Stimulated activated naive CD4-positive, alpha-beta T cell (primary cell): ENCODE measurements around the gene RNF38.
"Not testable (repeated sequence)": the region's sequence is repeated elsewhere in the genome, so short reads cannot be mapped to it uniquely, and the experiment has no call there.

Experiments
- DNase-seq, 6 experiments: peaks; one replicate each; lab custom pipeline; 2025; lab: John Stamatoyannopoulos, UW

The RNF38 gene

DNA sequence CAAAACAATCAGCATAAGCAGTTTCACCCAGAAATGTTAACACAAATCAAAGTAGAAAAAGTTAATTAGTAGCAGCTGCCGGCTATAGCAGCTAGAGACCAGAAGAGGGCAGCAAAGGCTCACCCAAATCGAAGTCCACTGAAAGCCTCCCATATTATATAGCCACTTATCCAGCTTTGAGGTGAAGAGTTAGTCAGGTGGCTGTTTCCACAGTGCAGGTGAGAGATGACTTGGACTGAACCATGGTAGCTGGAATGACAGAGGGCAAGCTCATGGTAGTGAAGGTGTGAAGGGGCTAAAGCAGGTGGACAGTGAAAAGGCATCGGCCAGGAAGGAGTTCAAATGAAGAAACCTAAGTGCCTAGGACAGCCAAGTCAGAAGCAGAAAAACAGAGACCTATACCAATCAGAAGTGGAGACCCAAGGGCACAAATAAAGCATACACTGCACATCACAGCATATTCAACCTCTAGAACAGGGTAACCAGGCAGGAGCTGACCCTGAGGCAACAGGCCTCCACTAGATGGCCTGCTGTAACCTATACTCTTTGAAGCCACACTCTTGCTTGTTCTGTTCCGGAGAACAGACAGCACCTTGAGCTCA lies 7.2 kb upstream of the RNF38 start:
- peak; percentile 23 to 76 (median 52) for DNase-seq

DNA sequence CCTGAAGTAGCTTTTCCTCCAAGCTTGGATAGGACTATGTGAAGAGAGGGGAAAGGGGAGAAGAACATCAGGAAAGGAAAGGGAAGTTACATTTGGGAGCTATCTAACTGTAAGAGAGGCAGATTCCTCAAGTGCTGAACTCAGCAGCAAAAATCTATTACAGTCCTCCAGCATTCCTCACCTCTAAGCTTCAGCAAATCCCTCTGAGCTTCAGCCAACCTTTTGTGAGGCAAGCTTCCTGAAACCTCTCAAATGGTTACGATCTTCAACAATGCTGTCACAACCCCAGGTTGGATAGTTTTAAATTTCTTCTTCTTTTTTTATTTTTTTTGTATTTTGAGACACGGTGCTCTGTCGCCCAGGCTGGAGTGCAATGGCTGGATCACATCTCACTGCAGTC lies 2.5 kb upstream of the RNF38 start:
- no peak for DNase-seq

DNA sequence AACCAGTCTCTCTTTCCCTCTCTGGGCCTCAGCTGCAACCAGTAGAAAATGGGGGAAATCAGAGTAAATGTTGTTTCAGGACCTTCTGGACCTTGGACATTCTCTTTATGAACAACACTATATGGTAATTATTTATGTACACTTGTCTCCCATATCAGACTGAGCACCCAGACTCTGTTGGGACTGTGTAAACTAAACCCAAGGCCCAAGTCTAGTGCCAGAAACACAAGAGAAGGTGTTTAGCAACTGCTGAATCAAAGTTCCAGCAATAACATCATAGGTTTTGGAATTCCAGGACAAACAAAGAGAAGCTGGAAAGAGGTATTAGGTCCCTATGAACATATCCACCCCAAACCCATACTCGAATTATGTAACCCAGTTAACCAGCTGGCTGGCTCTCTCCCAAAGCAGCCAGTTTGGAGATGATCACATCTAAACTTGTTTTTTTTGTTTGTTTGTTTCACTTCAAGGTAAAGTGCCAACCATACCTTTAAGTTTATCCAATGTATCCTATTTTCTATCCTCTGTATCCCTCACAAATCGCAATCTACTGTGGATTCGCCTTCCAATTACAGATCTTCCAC lies 1.9 kb upstream of the RNF38 start:
- DNase-seq = no peak

DNA sequence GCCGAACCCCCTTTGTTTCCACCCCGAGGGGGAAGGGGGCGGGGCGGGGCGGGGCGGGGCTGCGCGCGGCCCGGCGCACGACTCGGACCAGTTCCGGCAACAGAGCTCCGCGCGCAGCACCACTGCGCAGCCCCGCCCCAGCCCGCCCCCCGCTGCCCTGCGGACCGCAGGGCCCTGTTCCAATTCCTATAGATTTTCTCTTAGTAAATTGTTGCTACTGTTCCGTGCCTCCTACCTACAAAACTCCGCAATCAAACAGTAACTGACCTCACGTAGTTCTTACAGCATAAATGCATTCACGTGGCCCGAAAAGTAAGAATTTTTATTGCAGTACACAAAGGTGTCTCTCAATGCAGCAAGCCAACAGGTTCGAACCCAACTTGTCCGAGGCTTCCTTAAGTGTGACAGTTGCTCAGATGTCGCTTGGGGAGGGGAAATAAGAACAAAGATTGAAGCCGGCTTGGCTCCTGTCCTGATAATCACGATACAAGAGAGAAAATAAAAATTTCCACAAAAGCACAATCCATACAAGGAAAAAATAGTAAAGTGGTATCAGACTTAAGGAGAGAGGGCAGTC lies 1.2 kb upstream of the RNF38 start:
- peak in 5 of 6 experiments; percentile 81 to 94 (median 85) for DNase-seq

DNA sequence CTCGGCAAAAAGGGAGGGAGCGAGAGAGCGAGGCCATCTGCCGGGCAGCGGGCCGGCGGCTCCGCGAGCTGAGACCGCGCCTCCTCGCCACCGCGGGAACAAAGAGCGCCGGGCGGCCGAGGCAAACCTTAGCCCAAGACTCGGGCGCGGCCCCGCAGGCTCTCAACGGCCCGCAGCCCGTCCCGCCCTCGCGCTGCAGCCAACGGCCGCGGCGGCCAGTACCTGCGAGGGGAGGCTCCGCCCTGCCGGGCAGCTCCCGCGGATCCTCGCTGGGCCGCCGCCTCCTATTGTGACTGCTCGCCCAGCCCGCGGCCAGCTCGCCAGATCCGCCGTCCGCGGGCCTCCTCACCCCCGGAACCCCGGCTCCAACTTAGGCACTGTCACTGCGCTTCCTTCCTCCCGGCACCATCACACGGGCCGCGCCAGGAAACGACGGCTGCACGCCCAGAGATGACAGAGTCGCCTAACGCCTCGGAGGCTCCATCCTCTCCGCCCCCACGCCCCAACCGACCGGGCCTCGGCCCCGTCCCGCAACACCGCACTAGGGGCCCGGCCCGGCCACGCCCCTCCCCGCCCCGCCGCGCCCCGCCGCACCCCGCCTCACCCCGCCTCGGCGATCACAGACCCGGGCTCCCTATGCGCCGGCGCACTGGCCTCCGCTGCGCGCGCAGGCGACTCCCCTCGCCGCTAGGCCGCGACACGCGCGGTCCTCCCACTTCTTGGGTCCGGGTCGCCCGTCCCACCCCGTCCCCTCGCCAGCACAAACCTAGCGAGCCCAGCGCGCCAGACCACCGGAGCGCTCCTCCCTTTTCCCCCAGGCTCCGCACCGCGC lies 479 bp upstream of the RNF38 start:
- peak; percentile 85 to 94 (median 90) for DNase-seq

DNA sequence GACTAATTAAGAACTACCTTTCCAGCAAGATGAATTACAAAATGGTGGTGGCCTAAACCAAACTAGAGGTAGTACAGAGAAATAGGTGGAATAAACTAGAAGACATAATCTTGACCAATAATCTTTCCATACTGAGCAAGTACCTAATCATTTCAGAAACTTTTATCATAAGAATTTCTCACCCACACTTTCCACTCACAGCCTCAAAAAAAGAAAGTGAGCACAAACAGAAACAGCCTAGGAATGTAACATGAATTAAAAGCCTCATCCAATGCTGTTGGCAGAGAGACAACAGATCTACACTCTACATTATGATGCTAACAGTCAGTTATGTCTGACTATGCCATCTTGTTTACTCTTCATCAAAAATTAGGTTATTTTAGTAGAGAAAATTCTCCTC lies 1.3 kb downstream of the RNF38 start:
- DNase-seq = no peak

DNA sequence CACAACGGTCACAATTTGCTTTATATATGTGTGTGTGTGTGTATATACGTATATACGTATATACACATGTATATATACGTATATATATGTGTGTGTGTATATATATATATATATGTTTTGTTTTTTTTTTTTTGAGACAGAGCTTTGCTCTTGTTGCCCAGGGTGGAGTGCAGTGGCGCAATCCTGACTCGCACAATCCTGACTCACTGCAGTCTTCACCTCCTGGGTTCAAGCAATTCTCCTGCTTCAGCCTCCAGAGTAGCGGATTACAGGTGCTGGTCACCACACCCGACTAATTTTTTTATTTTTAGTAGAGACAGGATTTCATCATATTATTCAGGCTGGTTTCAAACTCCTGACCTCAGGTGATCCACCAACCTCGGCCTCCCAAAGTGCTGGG lies 3.1 kb downstream of the RNF38 start:
- no peak for DNase-seq

DNA sequence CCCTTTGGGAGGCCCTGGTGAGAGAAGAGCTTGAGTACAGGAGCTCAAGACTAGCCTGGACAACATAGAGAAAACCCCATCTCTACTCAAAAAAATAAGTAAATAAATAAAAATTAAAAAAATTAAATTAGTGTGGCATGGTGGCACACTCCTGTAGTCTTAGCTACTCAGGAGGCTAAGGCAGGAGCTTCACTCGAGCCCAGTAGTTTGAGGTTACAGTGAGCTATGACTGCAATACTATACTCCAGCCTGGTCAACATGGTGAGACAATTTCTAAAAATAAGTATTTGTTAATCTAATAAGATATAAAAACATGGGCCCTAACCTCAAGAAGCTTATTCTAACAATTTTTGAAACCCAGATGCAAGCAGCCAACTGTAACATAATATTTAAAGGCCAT lies 7.6 kb downstream of the RNF38 start:
- no peak for DNase-seq

DNA sequence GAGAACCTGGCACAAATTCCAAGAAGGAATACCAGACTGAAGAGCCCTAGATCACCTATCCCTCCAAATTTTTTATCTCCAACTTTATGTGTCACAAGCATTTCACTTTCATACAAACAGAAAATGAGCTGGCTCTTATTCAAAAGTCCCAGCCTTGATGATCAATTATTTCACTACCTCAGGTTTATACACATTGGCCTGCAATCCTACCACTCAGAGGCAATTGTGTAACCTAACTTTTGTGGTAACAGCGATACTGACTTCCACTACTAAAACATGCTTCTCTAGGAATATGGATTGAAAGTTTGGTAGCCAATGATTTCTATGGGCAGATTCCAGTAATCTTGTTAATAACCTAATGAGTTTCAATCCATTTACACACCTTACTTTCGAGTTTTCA lies 10.5 kb downstream of the RNF38 start:
- DNase-seq = no peak

DNA sequence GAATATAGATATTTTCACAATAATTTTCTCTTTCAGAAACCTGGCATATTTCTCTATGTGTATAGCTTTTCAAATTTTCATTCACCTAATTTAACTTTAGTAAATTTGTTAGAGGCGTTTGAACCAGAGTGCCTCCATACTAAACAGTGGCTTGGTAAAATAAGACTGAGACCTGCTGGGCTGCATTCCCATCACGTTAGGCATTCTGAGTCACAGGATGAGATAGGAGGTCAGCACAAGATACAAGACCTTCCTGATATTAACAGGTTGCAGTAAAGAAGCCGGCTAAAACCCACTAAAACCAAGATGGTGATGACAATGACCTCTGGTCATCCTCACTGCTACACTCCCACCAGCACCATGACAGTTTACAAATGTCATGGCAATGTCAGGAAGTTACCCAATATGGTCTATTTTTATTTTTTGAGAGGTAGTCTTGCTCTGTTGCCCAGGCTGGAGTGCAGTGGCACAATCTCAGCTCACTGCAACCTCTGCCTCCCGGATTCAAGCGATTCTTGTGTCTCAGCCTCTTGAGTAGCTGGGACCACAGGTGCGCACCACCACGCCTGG lies 13.6 kb downstream of the RNF38 start:
- DNase-seq = not testable (repeated sequence)

DNA sequence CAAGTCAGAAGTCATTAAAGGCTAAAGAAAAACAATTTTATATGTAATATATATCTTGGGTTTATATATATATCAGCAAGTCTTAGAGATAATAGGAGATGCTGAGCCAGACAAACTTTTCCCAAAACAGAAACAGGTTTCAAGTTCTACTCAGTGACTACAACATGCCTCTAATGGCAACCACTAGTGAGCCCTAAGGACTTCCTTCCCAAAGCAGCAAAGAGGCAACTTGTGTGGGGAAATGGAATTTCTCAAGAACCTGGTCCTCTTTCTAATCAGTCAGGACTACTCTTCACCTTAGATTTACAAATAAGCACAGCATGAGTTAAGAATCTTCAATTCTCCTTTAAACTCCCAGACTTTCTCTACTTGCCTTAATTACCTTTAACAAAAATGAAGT lies 17.6 kb downstream of the RNF38 start:
- no peak for DNase-seq

DNA sequence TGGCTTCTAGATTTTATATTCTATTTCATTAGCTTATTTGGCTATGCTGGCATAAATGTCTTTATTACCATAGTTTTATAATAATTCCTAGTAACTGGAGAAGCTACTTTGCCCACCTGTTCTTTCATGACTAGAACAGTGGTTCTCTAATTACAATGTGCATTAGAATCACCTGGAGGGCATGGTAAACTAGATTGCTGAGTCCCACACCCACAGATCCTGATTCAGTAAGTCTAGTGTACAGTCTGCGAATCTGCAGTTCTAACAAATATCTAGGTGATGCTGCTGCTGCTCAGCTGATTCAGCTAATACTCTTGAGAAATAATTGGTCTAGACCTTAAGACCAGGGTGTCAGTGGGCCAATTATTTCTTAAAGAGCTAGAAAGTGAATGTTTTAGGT lies 35.5 kb downstream of the RNF38 start:
- no peak for DNase-seq

DNA sequence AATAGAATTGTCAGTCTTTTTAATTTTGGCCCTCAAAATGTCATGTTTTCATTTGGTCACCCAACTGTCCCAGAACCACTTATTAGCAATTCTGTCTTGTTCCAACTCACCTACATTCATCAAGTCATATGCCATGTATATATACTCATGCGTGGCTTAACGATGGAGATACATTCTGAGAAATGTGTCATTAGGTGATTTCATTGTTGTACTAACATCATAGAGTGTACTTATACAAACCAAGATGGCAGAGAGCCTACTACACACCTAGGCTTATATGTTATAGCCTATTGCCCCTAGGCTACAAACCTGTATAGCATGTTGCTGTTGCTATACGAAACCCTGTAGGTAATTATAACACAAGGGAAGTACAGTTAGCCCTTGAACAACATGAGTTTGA lies 36.6 kb downstream of the RNF38 start:
- DNase-seq = no peak

DNA sequence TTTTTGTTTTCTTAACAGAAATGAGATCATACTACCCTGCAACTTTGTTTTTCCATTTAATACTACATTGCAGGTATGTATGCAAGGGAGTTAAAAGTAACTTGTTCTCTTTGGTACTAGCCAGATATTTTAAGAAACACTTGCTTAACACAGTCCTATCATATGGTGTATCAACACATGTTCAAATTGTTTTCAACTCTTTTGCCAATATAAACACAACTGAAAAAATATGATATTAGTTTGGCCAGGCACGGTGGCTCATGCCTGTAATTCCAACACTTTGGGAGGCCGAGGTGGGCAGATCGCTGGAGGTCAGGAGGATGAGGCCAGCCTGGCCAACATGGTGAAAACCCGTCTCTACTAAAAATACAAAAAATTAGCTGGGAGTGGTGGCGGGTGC lies 41.6 kb downstream of the RNF38 start:
- DNase-seq = no peak

DNA sequence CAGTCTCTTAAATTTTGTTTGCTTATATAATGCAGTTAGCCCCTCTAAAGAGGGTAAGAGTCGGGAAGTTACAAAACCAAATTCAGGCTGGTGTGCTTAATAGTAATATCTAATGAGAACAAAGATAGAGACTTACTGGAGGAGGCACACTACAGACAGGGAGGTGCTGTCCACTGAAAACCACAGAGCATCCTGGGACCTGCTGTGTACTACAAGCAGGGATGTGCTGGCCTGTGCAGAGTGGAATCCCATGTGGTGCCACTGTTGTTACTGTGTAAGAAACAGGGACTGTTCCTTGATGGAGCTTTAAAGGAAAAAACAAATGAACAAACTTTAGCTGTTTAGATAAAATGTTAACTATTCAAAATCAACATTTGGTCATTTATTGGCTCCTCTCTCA lies 42.4 kb downstream of the RNF38 start:
- DNase-seq = no peak

DNA sequence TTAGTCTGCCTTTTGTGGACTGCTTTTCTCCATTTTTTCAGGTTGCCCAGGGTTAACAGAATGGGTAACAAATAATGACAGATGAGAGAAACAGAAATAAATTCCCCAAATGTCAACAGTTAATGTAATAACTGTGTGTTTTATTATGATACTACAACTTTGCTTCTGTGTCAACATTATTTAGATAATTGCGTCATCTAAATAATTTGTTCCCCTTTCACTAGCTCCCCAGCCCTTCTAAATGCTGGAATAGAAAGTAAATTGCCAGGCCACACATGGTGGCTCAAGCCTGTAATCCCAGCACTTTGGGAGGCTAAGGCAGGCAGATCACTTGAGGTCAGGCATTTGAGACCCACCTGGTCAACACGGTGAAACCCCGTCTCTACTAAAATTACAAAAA lies 53.5 kb downstream of the RNF38 start:
- no peak for DNase-seq

DNA sequence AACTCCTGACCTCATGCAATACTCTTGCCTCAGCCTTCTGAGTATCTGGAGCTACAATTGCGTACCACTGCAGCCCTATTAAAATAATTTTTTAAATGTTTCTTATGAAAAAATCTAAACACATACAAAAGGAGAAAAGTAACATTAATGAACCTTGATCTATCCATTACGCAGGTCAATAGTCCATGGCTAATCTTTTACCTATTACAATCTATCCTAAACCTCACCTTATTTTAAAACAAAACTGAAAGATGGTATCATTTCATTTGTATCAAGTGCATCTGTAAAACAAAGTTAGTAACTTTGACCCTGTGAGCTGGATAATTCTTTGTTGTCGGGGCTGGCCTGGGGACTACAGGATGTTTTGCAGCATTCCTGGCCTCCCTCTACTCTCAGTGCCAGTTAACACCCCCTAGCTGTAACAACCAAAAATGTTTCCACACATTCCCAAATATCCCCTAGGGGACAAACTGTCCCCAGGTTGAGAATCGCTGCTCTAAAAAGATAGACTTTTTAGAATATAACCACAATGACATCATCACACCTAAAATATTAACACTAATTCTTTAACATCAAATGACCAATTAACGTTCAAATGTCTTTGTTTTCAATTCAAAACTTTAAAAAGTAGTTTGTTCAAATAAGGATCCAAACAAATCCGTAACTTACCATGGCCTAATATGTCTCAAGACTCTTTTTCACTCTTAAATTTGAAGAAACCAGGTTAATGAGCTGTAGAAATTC lies 54.8 kb downstream of the RNF38 start:
- no peak for DNase-seq

DNA sequence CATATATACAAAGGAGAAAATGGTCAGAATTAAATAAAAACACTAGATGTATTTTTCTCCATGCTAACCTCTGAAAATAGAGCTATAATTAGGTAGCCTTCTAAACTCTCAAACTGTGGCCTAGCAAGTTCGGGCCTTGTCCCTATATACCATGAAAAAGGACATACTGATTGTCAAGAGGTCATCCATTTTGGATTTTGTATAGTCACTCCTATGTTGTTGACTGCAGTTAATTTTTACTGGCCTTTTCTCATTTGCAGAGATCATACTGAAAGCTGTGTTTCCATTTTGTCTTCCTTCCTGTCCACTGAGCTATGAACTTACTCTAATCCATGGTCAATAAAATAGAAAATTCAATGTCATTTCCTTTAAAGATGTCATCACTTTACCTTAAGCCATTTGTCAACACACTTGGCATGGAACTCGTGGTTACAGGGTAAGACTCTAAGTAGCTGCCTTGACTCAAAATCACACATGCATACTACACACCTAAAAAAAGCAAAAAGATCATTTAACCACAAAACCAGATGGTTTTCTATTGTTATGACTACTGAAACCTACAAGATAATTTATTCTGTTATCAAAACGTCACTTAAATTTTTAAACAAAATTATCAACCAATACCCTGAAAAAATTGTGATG lies 58.0 kb downstream of the RNF38 start:
- no peak for DNase-seq

DNA sequence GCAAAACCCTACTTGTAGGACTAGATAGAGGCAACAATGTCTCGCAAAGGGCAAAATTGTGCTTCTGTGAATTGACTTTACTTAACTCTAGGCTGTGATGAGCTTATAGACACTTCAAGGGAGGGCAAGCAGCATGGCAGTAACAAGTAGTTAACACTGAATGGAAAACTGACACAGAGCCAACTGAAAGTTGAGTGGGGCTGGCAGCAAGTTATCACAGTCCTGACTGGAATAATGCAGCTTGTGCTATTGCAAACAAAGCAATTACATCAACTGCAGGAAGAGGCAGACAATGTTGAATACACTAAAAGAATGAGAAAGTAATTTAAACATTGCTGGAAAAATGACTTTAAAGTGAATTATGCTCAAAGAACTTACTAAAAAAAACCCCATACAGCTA lies 62.2 kb downstream of the RNF38 start:
- DNase-seq = no peak

DNA sequence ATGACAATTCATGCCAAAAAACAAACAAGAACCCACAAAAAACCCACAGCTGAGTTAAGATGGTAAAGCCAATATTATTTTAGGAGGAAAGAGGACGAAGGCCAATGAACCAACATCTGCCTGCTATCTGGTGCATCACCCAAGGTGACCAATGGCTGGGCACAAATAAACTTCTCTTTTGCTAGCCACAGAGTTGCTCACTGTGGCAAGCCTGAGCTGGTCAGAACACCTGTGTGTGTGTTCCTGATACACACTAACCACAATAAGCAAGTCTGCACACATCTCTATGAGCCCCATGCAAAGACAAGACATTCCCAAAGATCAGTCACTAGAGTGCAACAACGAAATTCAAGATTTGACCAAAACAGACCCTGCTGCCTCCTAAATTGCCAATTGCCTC lies 63.1 kb downstream of the RNF38 start:
- DNase-seq = no peak

DNA sequence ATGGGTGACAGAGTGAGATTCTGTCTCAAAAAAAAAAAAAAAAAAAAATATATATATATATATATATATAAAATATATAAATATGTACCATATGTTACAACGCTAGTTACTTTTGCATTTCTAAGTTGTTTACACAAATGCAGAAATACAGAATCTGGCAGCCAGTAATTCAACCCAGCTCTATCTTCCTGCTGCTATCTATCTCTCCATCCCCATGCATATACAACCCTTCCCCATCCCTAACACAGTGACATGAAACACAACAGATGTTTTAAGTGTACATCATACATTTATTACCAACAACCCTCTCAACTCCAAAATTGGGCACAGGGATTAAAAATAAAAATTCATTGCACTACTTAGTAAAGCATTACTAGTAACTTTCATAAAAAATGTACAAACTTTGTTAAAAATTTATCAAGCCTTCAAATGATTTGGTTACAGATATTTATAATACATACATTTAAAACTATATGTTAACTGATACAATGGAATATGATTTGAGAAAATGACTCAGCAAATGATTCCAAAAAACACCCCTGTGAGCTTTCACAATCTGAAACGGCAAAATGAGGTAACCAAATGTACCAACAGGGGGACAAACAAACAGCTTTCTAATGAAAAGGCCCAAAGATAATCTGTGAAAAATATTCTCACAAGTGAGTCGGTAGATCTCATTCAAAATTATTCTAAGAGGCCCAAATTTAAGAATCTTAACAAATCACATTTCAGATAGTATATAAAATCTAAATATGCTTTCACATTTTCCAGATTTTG lies 63.8 kb downstream of the RNF38 start:
- DNase-seq = no peak
